OCI-LY1 (cell line): ENCODE results near the gene RNF17.
"Not testable (repeated sequence)": the region's sequence is repeated elsewhere in the genome, so short reads cannot be mapped to it uniquely, and the experiment has no call there.

Experiments
- H2AFZ ChIP-seq: fragments of 200-600 bp; sonication (generic), shearing (Covaris generic); 2 replicates; pipeline ENCODE4 v1.6.0; 2014; ENCODE audit warnings: antibody characterized with exemption, mild to moderate bottlenecking, low read length
- H3F3A ChIP-seq: fragments of 200-600 bp; sonication (generic), shearing (Covaris generic); 2 replicates; pipeline ENCODE4 v1.6.0; 2014; ENCODE audit warnings: mild to moderate bottlenecking, antibody characterized with exemption, low read length, moderate library complexity; ENCODE audit not compliant: insufficient read depth
- H3K27ac ChIP-seq: fragments of 200-600 bp; sonication (generic); 2 replicates; pipeline ENCODE4 v1.5.1; 2014; ENCODE audit warnings: low read length, mixed run types, mild to moderate bottlenecking, low read depth; ENCODE audit not compliant: poor library complexity, severe bottlenecking
- H3K27me3 ChIP-seq: fragments of 200-600 bp; sonication (generic); 2 replicates; pipeline ENCODE4 v1.6.0; 2014; ENCODE audit warnings: antibody characterized with exemption, mild to moderate bottlenecking, low read length, moderate library complexity; ENCODE audit not compliant: insufficient read depth
- H3K36me3 ChIP-seq: fragments of 200-600 bp; sonication (generic); 2 replicates; pipeline ENCODE4 v1.6.1; 2014; ENCODE audit warnings: mild to moderate bottlenecking, antibody characterized with exemption, low read length, moderate library complexity, mixed read lengths; ENCODE audit not compliant: insufficient read depth
- H3K4me1 ChIP-seq: fragments of 200-600 bp; sonication (generic); 2 replicates; pipeline ENCODE4 v1.5.1; 2014; ENCODE audit warnings: mild to moderate bottlenecking, low read length, moderate library complexity; ENCODE audit not compliant: insufficient read depth, severe bottlenecking
- H3K4me2 ChIP-seq: fragments of 200-600 bp; sonication (generic), shearing (Covaris generic); 2 replicates; pipeline ENCODE4 v1.6.1; 2014; ENCODE audit warnings: low read length
- H3K4me3 ChIP-seq: fragments of 200-600 bp; sonication (generic); 2 replicates; pipeline ENCODE4 v1.5.1; 2014; ENCODE audit warnings: low read length, low read depth, mild to moderate bottlenecking, mixed read lengths; ENCODE audit not compliant: poor library complexity, severe bottlenecking
- H3K79me2 ChIP-seq: fragments of 200-600 bp; shearing (Covaris generic); 2 replicates; pipeline ENCODE4 v1.6.1; 2016; ENCODE audit warnings: mixed run types, low read length, mixed read lengths; ENCODE audit not compliant: insufficient read depth
- H3K9ac ChIP-seq: fragments of 200-600 bp; sonication (generic), shearing (Covaris generic); 2 replicates; pipeline ENCODE4 v1.6.1; 2014; ENCODE audit warnings: mild to moderate bottlenecking, low read length, mixed read lengths
- H3K9me2 ChIP-seq: fragments of 200-600 bp; sonication (generic), shearing (Covaris generic); 2 replicates; pipeline ENCODE4 v1.6.1; 2014; ENCODE audit warnings: low read depth, mild to moderate bottlenecking, low read length, mixed read lengths
- H3K9me3 ChIP-seq: fragments of 200-600 bp; shearing (Covaris generic); 2 replicates; pipeline ENCODE4 v1.6.1; 2014; ENCODE audit warnings: low read length, mixed read lengths
- H4K20me1 ChIP-seq: fragments of 200-600 bp; sonication (generic), shearing (Covaris generic); 2 replicates; pipeline ENCODE4 v1.6.0; 2016; ENCODE audit warnings: mild to moderate bottlenecking, low read length; ENCODE audit not compliant: insufficient read depth
- CTCF ChIP-seq: fragments of 200-600 bp; sonication (generic), shearing (Covaris generic); IDR thresholded peaks from 2 replicates; pipeline ENCODE4 v1.5.1; 2017; ENCODE audit warnings: mild to moderate bottlenecking, antibody characterized with exemption, low read length, moderate library complexity, mixed read lengths
- EZH2 ChIP-seq: fragments of 200-600 bp; sonication (generic), shearing (Covaris generic); IDR thresholded peaks from 2 replicates; pipeline ENCODE4 v1.8.0; 2017; ENCODE audit warnings: borderline replicate concordance, mixed run types, mild to moderate bottlenecking, antibody characterized with exemption, low read length, moderate library complexity, mixed read lengths

The RNF17 gene

DNA sequence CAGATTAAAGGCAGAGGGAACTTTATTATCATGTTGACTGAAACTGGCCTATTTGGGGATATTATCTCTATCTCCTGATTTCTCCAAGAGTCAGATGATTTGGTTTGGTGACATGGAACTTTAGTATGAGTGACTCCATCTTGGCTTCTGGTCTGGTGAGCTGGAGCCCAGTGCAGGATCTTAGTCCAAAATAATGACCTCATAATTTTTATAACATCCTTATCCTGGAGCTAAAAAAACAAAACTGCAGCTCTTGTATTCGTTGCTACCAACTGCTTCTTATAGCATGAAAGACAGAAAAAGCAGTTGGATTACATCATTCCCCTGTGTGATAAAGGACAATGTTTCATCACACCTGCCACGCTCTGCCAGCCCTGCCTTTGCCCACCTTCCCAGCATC is 39.3 kb upstream of the RNF17 start:
- H4K20me1 ChIP-seq, result no peaks in the 10 kb centered on the region
- H3F3A ChIP-seq, result no peaks in the 10 kb centered on the region
- no peaks in the 10 kb centered on the region for H3K9me3 ChIP-seq
- H2AFZ ChIP-seq, result no peak overlapping the region
- H3K4me1 ChIP-seq, result no peaks in the 10 kb centered on the region
- H3K79me2 ChIP-seq, result no peaks in the 10 kb centered on the region
- H3K27ac ChIP-seq, result no peak overlapping the region
- H3K4me3 ChIP-seq, result no peak overlapping the region
- TF ChIP-seq EZH2 (no peak), CTCF (no peak)
- no peaks in the 10 kb centered on the region for H3K36me3 ChIP-seq
- no peak overlapping the region for H3K9ac ChIP-seq
- H3K9me2 ChIP-seq, result no peaks in the 10 kb centered on the region
- H3K27me3 ChIP-seq, result no peaks in the 10 kb centered on the region
- H3K4me2 ChIP-seq, result no peak overlapping the region

GRCh38 chr13:24725379-24725778 is 38.6 kb upstream of the RNF17 start:
- H3K4me3 ChIP-seq, result no peak overlapping the region
- H3K27ac ChIP-seq, result no peak overlapping the region
- no peaks in the 10 kb centered on the region for H3K9me2 ChIP-seq
- no peaks in the 10 kb centered on the region for H3K4me1 ChIP-seq
- H2AFZ ChIP-seq, result no peak overlapping the region
- no peaks in the 10 kb centered on the region for H4K20me1 ChIP-seq
- no peak for TF ChIP-seq EZH2
- no peak for TF ChIP-seq CTCF
- no peaks in the 10 kb centered on the region for H3F3A ChIP-seq
- no peak overlapping the region for H3K9ac ChIP-seq
- no peaks in the 10 kb centered on the region for H3K79me2 ChIP-seq
- no peaks in the 10 kb centered on the region for H3K9me3 ChIP-seq
- H3K4me2 ChIP-seq, result no peak overlapping the region
- H3K36me3 ChIP-seq, result no peaks in the 10 kb centered on the region
- H3K27me3 ChIP-seq, result no peaks in the 10 kb centered on the region

DNA sequence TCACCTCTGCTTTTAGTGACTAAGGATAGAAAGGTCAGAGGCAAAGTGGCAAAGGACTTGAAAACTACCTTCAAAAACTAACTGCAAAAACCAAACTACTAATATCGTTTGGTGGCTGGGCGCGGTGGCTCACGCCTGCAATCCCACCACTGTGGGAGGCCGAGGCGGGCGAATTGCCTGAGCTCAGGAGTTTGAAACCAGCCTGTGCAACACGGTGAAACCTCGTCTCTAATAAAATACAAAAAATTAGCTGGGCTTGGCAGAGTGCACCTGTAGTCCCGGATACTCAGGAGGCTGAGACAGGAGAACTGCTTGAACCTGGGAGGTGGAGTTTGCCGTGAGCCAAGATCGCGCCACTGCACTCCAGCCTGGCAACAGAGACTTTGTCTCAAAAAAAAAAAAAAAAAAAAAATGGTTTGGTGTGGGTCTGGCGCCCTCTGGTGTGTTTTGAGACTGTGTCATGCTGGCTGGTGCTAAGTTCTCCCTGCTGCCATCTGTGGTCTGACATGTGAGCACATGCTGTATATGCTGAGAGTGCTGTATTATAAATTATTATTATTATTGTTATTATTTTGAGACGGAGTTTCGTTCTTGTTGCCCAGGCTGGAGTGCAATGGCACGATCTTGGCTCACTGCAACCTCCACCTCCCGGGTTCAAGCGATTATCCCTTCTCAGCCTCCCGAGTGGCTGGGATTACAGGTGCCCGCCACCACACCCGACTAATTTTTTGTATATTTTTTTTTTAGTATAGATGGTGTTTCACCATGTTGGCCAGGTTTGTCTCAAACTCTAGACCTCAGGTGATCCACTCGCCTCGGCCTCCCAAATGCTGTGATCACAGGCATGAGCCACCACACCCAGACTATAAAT is 36.0 kb upstream of the RNF17 start:
- no peaks in the 10 kb centered on the region for H3K79me2 ChIP-seq
- TF ChIP-seq EZH2 (no peak), CTCF (peak; percentile 71)
- H3F3A ChIP-seq, result no peaks in the 10 kb centered on the region
- H3K4me1 ChIP-seq, result no peaks in the 10 kb centered on the region
- no peak overlapping the region for H3K4me3 ChIP-seq
- no peak overlapping the region for H3K9ac ChIP-seq
- H3K27ac ChIP-seq, result no peak overlapping the region
- no peaks in the 10 kb centered on the region for H3K27me3 ChIP-seq
- no peaks in the 10 kb centered on the region for H3K9me3 ChIP-seq
- no peaks in the 10 kb centered on the region for H4K20me1 ChIP-seq
- no peaks in the 10 kb centered on the region for H3K36me3 ChIP-seq
- H3K4me2 ChIP-seq, result no peak overlapping the region
- H3K9me2 ChIP-seq, result no peaks in the 10 kb centered on the region
- no peak overlapping the region for H2AFZ ChIP-seq

GRCh38 chr13:24730873-24731567 is 32.9 kb upstream of the RNF17 start:
- not testable (repeated sequence) for H2AFZ ChIP-seq, H3K9ac ChIP-seq, H3K27ac ChIP-seq, H3K4me1 ChIP-seq, H3F3A ChIP-seq, H3K36me3 ChIP-seq, H3K27me3 ChIP-seq, H3K4me2 ChIP-seq, H4K20me1 ChIP-seq, H3K79me2 ChIP-seq, H3K9me3 ChIP-seq, H3K9me2 ChIP-seq, H3K4me3 ChIP-seq
